Mesodermal cell (in vitro differentiated cells): ENCODE measurements around the gene LRMDA.
"Not testable (repeated sequence)": the region's sequence is repeated elsewhere in the genome, so short reads cannot be mapped to it uniquely, and the experiment has no call there.

Experiments
- H3K27ac ChIP-seq: 2 replicates; pipeline ENCODE4 v1.7.0; 2013; ENCODE audit warnings: mild to moderate bottlenecking, low read depth, low read length, moderate library complexity; ENCODE audit not compliant: severe bottlenecking
- H3K36me3 ChIP-seq: 2 replicates; pipeline ENCODE4 v1.7.1; 2013; ENCODE audit warnings: mild to moderate bottlenecking, low read length, moderate library complexity; ENCODE audit not compliant: control insufficient read depth, insufficient read depth
- H3K4me1 ChIP-seq: one replicate; pipeline ENCODE4 v1.7.1; 2013; ENCODE audit warnings: mild to moderate bottlenecking, low read length; ENCODE audit not compliant: insufficient read depth, control insufficient read depth, poor library complexity, severe bottlenecking
- H3K4me3 ChIP-seq: 2 replicates; pipeline ENCODE4 v1.7.0; 2013; ENCODE audit warnings: low read length, control low read depth, mild to moderate bottlenecking; ENCODE audit not compliant: insufficient read depth, poor library complexity, severe bottlenecking; ENCODE audit errors: extremely low read depth
- H3K9me3 ChIP-seq: 2 replicates; pipeline ENCODE4 v1.7.1; 2013; ENCODE audit warnings: mild to moderate bottlenecking, low read length, moderate library complexity; ENCODE audit not compliant: control insufficient read depth
- WGBS, 2 experiments: methylation state at CpG; one replicate each; pipeline ENCODE4 v1.1.5; 2013; ENCODE audit warnings: missing lambda C conversion rate in 2 of 2; ENCODE audit not compliant: insufficient coverage in 2 of 2; 5-methylcytosine and 5-hydroxymethylcytosine counted together

Gene LRMDA

GRCh38 chr10:75751232-75751631, 319.8 kb downstream of the LRMDA start:
- Histone ChIP-seq H3K36me3 (no peaks in the 10 kb centered on the region), H3K4me3 (no peak overlapping the region), H3K27ac (no peak overlapping the region), H3K9me3 (no peaks in the 10 kb centered on the region), H3K4me1 (no peaks in the 10 kb centered on the region)
- WGBS, 2 experiments, result 71% methylated on average over 1 of the region's 6 CpGs; no CpG with 5 or more reads in 1 of the 2 experiments

- no peak overlapping the region for H3K4me3 ChIP-seq
- no peaks in the 10 kb centered on the region for H3K4me1 ChIP-seq
- no peak overlapping the region for H3K27ac ChIP-seq
- 92 to 94% methylated on average over 3 of the region's 3 CpGs for WGBS, 2 experiments
- H3K9me3 ChIP-seq, result no peaks in the 10 kb centered on the region
- no peaks in the 10 kb centered on the region for H3K36me3 ChIP-seq
Measured at GRCh38 chr10:75753621-75754020, 322.2 kb downstream of the LRMDA start.

- Histone ChIP-seq H3K4me3 (no peak overlapping the region), H3K4me1 (no peaks in the 10 kb centered on the region), H3K9me3 (no peaks in the 10 kb centered on the region), H3K27ac (no peak overlapping the region), H3K36me3 (no peaks in the 10 kb centered on the region)
- WGBS, 2 experiments, result 90 to 92% methylated on average over 3 of the region's 6 CpGs
Measured at GRCh38 chr10:75754096-75754831, 322.8 kb downstream of the LRMDA start.

- H3K27ac ChIP-seq, result no peak overlapping the region
- no peaks in the 10 kb centered on the region for H3K9me3 ChIP-seq
- H3K36me3 ChIP-seq, result no peaks in the 10 kb centered on the region
- WGBS, 2 experiments, result 83 to 94% methylated on average over 2 to 4 of the region's 6 CpGs
- H3K4me1 ChIP-seq, result no peaks in the 10 kb centered on the region
- H3K4me3 ChIP-seq, result no peak overlapping the region
Measured at GRCh38 chr10:75755528-75755927, 324.1 kb downstream of the LRMDA start.

GRCh38 chr10:75761289-75761688, 329.9 kb downstream of the LRMDA start:
- H3K27ac ChIP-seq, result no peak overlapping the region
- H3K36me3 ChIP-seq, result no peaks in the 10 kb centered on the region
- H3K9me3 ChIP-seq, result no peaks in the 10 kb centered on the region
- WGBS, 2 experiments, result 100% methylated on average over 1 of the region's 2 CpGs
- H3K4me1 ChIP-seq, result peaks cover 15% of the 10 kb centered on the region
- H3K4me3 ChIP-seq, result no peak overlapping the region

GRCh38 chr10:75762431-75762802, 331.0 kb downstream of the LRMDA start:
- Histone ChIP-seq H3K9me3 (no peaks in the 10 kb centered on the region), H3K27ac (no peak overlapping the region), H3K36me3 (no peaks in the 10 kb centered on the region), H3K4me3 (no peak overlapping the region), H3K4me1 (peaks cover 15% of the 10 kb centered on the region)
- WGBS, 2 experiments, result 50% methylated on average over 1 of the region's 2 CpGs; no CpG with 5 or more reads in 1 of the 2 experiments

GRCh38 chr10:75763652-75764051, 332.2 kb downstream of the LRMDA start:
- 95 to 100% methylated on average over 2 to 3 of the region's 3 CpGs for WGBS, 2 experiments
- Histone ChIP-seq H3K27ac (no peak overlapping the region), H3K4me3 (no peak overlapping the region), H3K4me1 (peaks cover 15% of the 10 kb centered on the region), H3K9me3 (no peaks in the 10 kb centered on the region), H3K36me3 (no peaks in the 10 kb centered on the region)

- peaks cover 15% of the 10 kb centered on the region for H3K4me1 ChIP-seq
- WGBS, 2 experiments, result 61% methylated on average over 3 of the region's 4 CpGs; no CpG with 5 or more reads in 1 of the 2 experiments
- no peaks in the 10 kb centered on the region for H3K36me3 ChIP-seq
- no peak overlapping the region for H3K4me3 ChIP-seq
- H3K9me3 ChIP-seq, result no peaks in the 10 kb centered on the region
- H3K27ac ChIP-seq, result no peak overlapping the region
Measured at GRCh38 chr10:75764974-75765788, 333.8 kb downstream of the LRMDA start.

- Histone ChIP-seq H3K27ac (no peak overlapping the region), H3K4me1 (peaks cover 15% of the 10 kb centered on the region), H3K4me3 (no peak overlapping the region), H3K36me3 (no peaks in the 10 kb centered on the region), H3K9me3 (no peaks in the 10 kb centered on the region)
- 83 to 86% methylated on average over 4 of the region's 5 CpGs for WGBS, 2 experiments
Measured at GRCh38 chr10:75765789-75766096, 334.3 kb downstream of the LRMDA start.

GRCh38 chr10:75766106-75766505, 334.7 kb downstream of the LRMDA start:
- peaks cover 15% of the 10 kb centered on the region for H3K4me1 ChIP-seq
- no peak overlapping the region for H3K4me3 ChIP-seq
- H3K9me3 ChIP-seq, result no peaks in the 10 kb centered on the region
- no peak overlapping the region for H3K27ac ChIP-seq
- no peaks in the 10 kb centered on the region for H3K36me3 ChIP-seq

GRCh38 chr10:75766752-75767151, 335.3 kb downstream of the LRMDA start:
- H3K4me1 ChIP-seq, result peaks cover 15% of the 10 kb centered on the region
- H3K9me3 ChIP-seq, H3K27ac ChIP-seq, H3K36me3 ChIP-seq, H3K4me3 ChIP-seq: not testable (repeated sequence)
- 86 to 100% methylated on average over 1 to 2 of the region's 4 CpGs for WGBS, 2 experiments
